ENCODE data around the gene DENND10.
"Not testable (repeated sequence)": the region's sequence is repeated elsewhere in the genome, so short reads cannot be mapped to it uniquely, and the experiment has no call there.

DENND10 gene

GRCh38 chr10:119098576-119098975 is 5.3 kb upstream of the DENND10 start:
- no peak for DNase-seq

GRCh38 chr10:119100434-119101238 is 3.3 kb upstream of the DENND10 start:
- DNase-seq: no peak

- DNase-seq: no peak
Observed at GRCh38 chr10:119101366-119102098, 2.4 kb upstream of the DENND10 start.

- no peak for DNase-seq
Observed at GRCh38 chr10:119103241-119103902, 541 bp upstream of the DENND10 start.

- DNase-seq: peak; percentile 6
Observed at GRCh38 chr10:119104654-119105015, 722 bp downstream of the DENND10 start.

GRCh38 chr10:119105155-119105554 is 1.2 kb downstream of the DENND10 start:
- no peak for DNase-seq

- not testable (repeated sequence) for DNase-seq
Observed at GRCh38 chr10:119105899-119106298, 2.0 kb downstream of the DENND10 start.

GRCh38 chr10:119107106-119107505 is 3.2 kb downstream of the DENND10 start:
- DNase-seq: not testable (repeated sequence)

- DNase-seq: not testable (repeated sequence)
Observed at GRCh38 chr10:119107771-119108170, 3.9 kb downstream of the DENND10 start.

- DNase-seq: no peak
Observed at GRCh38 chr10:119112056-119112455, 8.1 kb downstream of the DENND10 start.

GRCh38 chr10:119113751-119114732 is 10.1 kb downstream of the DENND10 start:
- no peak for DNase-seq

GRCh38 chr10:119115926-119116325 is 12.0 kb downstream of the DENND10 start:
- no peak for DNase-seq

- DNase-seq: no peak
Observed at GRCh38 chr10:119116326-119116951, 12.5 kb downstream of the DENND10 start.

- DNase-seq: no peak
Observed at GRCh38 chr10:119118231-119118630, 14.3 kb downstream of the DENND10 start.

GRCh38 chr10:119119400-119119799 is 15.5 kb downstream of the DENND10 start:
- no peak for DNase-seq

- no peak for DNase-seq
Observed at GRCh38 chr10:119120413-119120867, 16.5 kb downstream of the DENND10 start.

GRCh38 chr10:119120875-119121274 is 17.0 kb downstream of the DENND10 start:
- DNase-seq: no peak

- DNase-seq: no peak
Observed at GRCh38 chr10:119125942-119126341, 22.0 kb downstream of the DENND10 start.

GRCh38 chr10:119129721-119130120 is 25.8 kb downstream of the DENND10 start:
- no peak for DNase-seq

- no peak for DNase-seq
Observed at GRCh38 chr10:119131512-119132240, 27.8 kb downstream of the DENND10 start.
